ENCODE data around the gene PSMB2.

PSMB2 gene

DNA sequence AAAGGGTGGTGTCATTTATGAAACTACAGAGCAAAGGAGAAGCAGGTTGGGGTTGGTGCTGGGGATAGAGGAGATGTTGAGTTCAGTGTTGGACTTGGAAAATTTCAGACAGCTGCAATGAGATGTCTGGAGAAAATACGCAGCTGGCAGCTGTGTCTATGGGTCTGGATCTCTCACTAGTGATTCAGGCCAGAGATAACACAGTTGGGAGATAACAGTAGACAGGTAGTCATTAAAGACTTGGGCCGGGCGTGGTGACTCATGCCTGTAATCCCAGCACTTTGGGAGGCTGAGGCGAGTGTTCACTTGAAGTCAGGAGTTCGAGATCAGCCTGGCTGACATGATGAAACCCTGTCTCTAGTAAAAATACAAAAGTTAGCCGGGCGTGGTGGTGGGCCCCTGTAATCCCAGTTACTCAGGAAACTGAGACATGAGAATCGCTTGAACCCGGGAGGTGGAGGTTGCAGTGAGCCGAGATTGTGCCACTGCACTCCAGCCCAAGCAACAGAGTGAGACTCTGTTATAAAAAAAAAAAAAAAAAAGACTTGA is 70.7 kb downstream of the PSMB2 start:
- Histone ChIP-seq H4K20me1 (ENCODE audit: insufficient read depth, low read length) (no peaks in the 10 kb centered on the region), H2AFZ (ENCODE audit: low read depth, low read length) (no peak overlapping the region), H3K9me3 (ENCODE audit: insufficient read depth, low read length, severe bottlenecking) (no peaks in the 10 kb centered on the region), H3K79me2 (ENCODE audit: insufficient read depth, low read length) (no peaks in the 10 kb centered on the region), H3K9ac (ENCODE audit: low read depth, low read length) (no peak overlapping the region), H3K27me3 (ENCODE audit: insufficient read depth, low read length, poor library complexity) (no peaks in the 10 kb centered on the region), H3K4me1 (ENCODE audit: insufficient read depth, low read length) (peaks cover 4% of the 10 kb centered on the region), H3K27ac (ENCODE audit: low read length) (no peak overlapping the region), H3K4me3 (ENCODE audit: low read depth in 1 of 2, low read length in 2 of 2) (no peak overlapping the region), H3K36me3 (ENCODE audit: insufficient read depth, low read length) (peaks cover 12% of the 10 kb centered on the region; the same call in 1 of the 2 replicates), H3K4me2 (ENCODE audit: insufficient read depth, low read length) (no peak overlapping the region)
- DNase-seq (no peak), ATAC-seq (ENCODE audit: insufficient read depth, low read depth) (no peak)
- TF ChIP-seq, protein P1, sequence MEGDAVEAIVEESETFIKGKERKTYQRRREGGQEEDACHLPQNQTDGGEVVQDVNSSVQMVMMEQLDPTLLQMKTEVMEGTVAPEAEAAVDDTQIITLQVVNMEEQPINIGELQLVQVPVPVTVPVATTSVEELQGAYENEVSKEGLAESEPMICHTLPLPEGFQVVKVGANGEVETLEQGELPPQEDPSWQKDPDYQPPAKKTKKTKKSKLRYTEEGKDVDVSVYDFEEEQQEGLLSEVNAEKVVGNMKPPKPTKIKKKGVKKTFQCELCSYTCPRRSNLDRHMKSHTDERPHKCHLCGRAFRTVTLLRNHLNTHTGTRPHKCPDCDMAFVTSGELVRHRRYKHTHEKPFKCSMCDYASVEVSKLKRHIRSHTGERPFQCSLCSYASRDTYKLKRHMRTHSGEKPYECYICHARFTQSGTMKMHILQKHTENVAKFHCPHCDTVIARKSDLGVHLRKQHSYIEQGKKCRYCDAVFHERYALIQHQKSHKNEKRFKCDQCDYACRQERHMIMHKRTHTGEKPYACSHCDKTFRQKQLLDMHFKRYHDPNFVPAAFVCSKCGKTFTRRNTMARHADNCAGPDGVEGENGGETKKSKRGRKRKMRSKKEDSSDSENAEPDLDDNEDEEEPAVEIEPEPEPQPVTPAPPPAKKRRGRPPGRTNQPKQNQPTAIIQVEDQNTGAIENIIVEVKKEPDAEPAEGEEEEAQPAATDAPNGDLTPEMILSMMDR (IDR thresholded peaks at IDR 0.05; ENCODE audit: borderline replicate concordance, extremely low read depth, low read length, poor library complexity, severe bottlenecking): no peak
- TF ChIP-seq EZH2 (IDR thresholded peaks at IDR 0.05; ENCODE audit: borderline replicate concordance, low read depth, low read length, severe bottlenecking): no peak

DNA sequence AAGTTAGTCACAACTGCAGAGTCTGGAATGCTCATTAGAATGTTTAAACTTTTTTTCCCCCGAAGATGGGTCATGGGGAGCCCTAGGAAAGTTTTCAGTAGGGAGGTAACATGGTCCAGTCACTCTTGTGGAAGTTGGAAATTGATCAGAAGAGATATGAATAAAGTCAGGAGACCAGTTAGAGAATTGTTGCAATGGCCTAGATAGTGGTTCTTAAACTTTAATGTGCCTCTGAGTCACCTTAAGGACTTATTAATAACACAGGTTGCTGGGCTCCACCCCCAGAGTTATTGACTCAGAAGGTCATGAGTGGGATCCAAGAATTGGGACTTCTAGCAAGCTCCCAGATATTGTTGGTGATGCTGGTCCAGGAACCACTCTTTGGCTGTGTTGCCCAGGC is 71.4 kb downstream of the PSMB2 start:
- Histone ChIP-seq H3K4me2 (ENCODE audit: insufficient read depth, low read length) (no peak overlapping the region), H4K20me1 (ENCODE audit: insufficient read depth, low read length) (peaks cover 2% of the 10 kb centered on the region; the same call in 1 of the 2 replicates), H3K9me3 (ENCODE audit: insufficient read depth, low read length, severe bottlenecking) (no peaks in the 10 kb centered on the region), H3K36me3 (ENCODE audit: insufficient read depth, low read length) (peaks cover 15% of the 10 kb centered on the region), H3K27ac (ENCODE audit: low read length) (no peak overlapping the region), H3K9ac (ENCODE audit: low read depth, low read length) (no peak overlapping the region), H3K4me1 (ENCODE audit: insufficient read depth, low read length) (no peaks in the 10 kb centered on the region), H3K79me2 (ENCODE audit: insufficient read depth, low read length) (no peaks in the 10 kb centered on the region), H2AFZ (ENCODE audit: low read depth, low read length) (no peak overlapping the region), H3K27me3 (ENCODE audit: insufficient read depth, low read length, poor library complexity) (no peaks in the 10 kb centered on the region), H3K4me3 (ENCODE audit: low read depth in 1 of 2, low read length in 2 of 2) (no peak overlapping the region)
- DNase-seq: no peak
- TF ChIP-seq EZH2 (IDR thresholded peaks at IDR 0.05; ENCODE audit: borderline replicate concordance, low read depth, low read length, severe bottlenecking): no peak
- TF ChIP-seq, protein P1 (IDR thresholded peaks at IDR 0.05; ENCODE audit: borderline replicate concordance, extremely low read depth, low read length, poor library complexity, severe bottlenecking): no peak
- ATAC-seq (ENCODE audit: insufficient read depth, low read depth): no peak

DNA sequence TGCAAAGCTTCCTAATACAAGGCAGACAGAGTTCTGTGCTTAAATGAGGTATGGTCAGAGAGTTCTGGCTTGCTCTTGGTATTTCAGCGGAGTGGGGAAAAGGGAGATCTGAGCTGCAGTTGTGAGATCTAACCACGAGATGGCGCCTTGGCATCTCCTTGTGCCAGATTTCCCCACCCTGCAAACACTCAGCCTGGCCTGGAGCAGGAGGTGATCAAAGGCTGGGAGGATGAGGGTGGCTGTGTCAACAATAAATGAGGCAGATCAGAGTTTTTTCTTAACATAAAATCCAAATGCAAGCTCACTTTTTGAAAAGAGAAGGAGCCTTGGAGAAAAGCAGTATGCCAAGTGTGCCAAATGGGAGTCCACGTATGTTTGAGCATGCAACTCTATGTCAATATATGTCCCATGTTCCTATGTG is 72.3 kb downstream of the PSMB2 start:
- Histone ChIP-seq H3K79me2 (ENCODE audit: insufficient read depth, low read length) (no peaks in the 10 kb centered on the region), H3K36me3 (ENCODE audit: insufficient read depth, low read length) (peaks cover 22% of the 10 kb centered on the region), H2AFZ (ENCODE audit: low read depth, low read length) (no peak overlapping the region), H3K27me3 (ENCODE audit: insufficient read depth, low read length, poor library complexity) (no peaks in the 10 kb centered on the region), H4K20me1 (ENCODE audit: insufficient read depth, low read length) (peaks cover 7% of the 10 kb centered on the region), H3K4me2 (ENCODE audit: insufficient read depth, low read length) (no peak overlapping the region), H3K27ac (ENCODE audit: low read length) (no peak overlapping the region), H3K4me1 (ENCODE audit: insufficient read depth, low read length) (no peaks in the 10 kb centered on the region), H3K9ac (ENCODE audit: low read depth, low read length) (no peak overlapping the region), H3K9me3 (ENCODE audit: insufficient read depth, low read length, severe bottlenecking) (no peaks in the 10 kb centered on the region), H3K4me3 (ENCODE audit: low read depth in 1 of 2, low read length in 2 of 2) (no peak overlapping the region)
- ATAC-seq (ENCODE audit: insufficient read depth, low read depth): peak; percentile 82
- peak; percentile 80 for DNase-seq
- TF ChIP-seq, protein P1 (IDR thresholded peaks at IDR 0.05; ENCODE audit: borderline replicate concordance, extremely low read depth, low read length, poor library complexity, severe bottlenecking): peak; percentile 96
- no peak for TF ChIP-seq EZH2 (IDR thresholded peaks at IDR 0.05; ENCODE audit: borderline replicate concordance, low read depth, low read length, severe bottlenecking)
